Renal cortical epithelial cell (primary cell): ENCODE measurements around the gene EEF2K. TPM values are rescaled to one million over a fixed set of nuclear protein-coding genes. Genes with fewer than 3 reads are reported as not detected.

Source experiments
- DNase-seq: peaks from one replicate; pipeline ENCODE4 v3.0.0-alpha.2; 2011; ENCODE audit warnings: low read depth
- total RNA-seq: library from RNA; depleted of rRNA; stranded (reverse); fragments of >200 nt; gene quantifications from 2 replicates; pipeline ENCODE4 v1.2.3, GENCODE V29; 2014

The EEF2K gene
- total RNA-seq, 1 donor from 2014 or later, result 16.9 TPM

- DNase-seq, result no peak
Observed at GRCh38 chr16:22330326-22330725, 124.2 kb downstream of the EEF2K start.

GRCh38 chr16:22333457-22333994 is 127.4 kb downstream of the EEF2K start:
- DNase-seq, result no peak

GRCh38 chr16:22335668-22336246 is 129.7 kb downstream of the EEF2K start:
- no peak for DNase-seq

GRCh38 chr16:22336581-22336980 is 130.5 kb downstream of the EEF2K start:
- no peak for DNase-seq

- no peak for DNase-seq
Observed at GRCh38 chr16:22337045-22337444, 131.0 kb downstream of the EEF2K start.

- no peak for DNase-seq
Observed at GRCh38 chr16:22337849-22338635, 132.0 kb downstream of the EEF2K start.

Other genes starting within 250 kb of the EEF2K start
- gene PDZD9, start 205.2 kb upstream of the EEF2K start, total RNA-seq, result not detected in 2 replicates
- gene MOSMO, start 198.2 kb upstream of the EEF2K start, total RNA-seq, result 4.7 and 12.1 TPM in 2 replicates
- 0.10 TPM in 1 of 2 replicates, not detected in the other for gene VWA3A, start 113.7 kb upstream of the EEF2K start, total RNA-seq
- gene SDR42E2, start 43.8 kb upstream of the EEF2K start, total RNA-seq, result not detected in 2 replicates
- 33.9 and 50.8 TPM in 2 replicates for gene POLR3E, start 91.1 kb downstream of the EEF2K start, total RNA-seq
- 39.4 and 107 TPM in 2 replicates for gene CDR2, start 168.3 kb downstream of the EEF2K start, total RNA-seq